H4 (cell line): ENCODE data around the gene C4orf46. TPM values are rescaled to one million over a fixed set of nuclear protein-coding genes. Genes with fewer than 3 reads are reported as not detected.
A peak's percentile ranks its signal among the peaks of the same experiment; 100 is the strongest.

ENCODE experiments used
- DNase-seq: peaks from one replicate; pipeline ENCODE4 v3.0.0-alpha.2; 2015; ENCODE audit warnings: low spot score
- total RNA-seq: library from RNA; depleted of rRNA; stranded (reverse); fragments of >200 nt; shearing (Covaris generic); gene quantifications from 2 replicates; pipeline ENCODE4 v1.2.3, GENCODE V29; 2014; rRNA removed

The C4orf46 gene
- total RNA-seq, 1 experiment from 2014 or later = 29.8 TPM

DNA sequence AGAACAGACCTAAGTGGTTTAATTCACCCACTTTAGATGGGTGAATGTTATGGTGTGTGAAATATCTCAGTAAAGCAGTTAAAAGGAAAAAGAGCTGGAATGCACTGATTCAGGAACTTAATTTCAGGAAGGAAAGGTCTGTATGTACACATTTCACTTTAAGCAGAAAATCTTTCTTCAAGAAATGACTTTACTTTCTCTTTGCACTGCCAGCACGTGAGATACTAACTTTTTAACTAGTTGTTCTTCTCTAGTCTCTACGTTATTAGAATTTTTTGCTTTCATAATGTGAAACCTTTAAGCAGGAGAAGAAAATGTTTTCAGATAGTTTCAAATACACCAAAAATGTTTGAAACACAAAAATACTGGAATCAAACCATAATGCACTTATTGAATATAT lies 18.8 kb downstream of the C4orf46 start:
- no peak for DNase-seq

DNA sequence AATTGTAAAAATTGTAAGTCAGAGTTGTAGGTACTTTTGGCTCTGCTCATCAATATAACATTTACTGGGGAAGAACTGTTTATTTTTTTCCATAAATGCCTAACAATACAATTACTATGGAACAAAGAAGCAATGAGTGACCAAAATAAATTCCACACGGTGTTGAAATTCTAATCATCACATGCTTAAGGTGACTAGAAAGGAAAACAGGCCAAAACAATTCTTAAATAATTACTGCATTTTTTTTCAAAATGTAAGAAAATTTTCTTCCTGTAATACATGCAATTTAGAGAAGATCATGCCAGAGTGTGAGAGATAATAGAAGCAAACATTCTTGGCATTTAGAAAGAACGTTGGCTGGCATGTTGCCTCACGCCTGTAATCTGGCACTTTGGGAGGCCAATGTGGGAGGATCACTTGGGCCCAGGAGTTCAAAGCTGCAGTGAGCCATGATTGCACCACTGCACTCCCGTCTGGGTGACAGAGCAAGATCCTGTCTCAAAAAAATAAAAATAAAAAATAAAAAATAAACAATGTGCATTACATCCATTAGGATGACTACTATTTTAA lies 22.5 kb downstream of the C4orf46 start:
- no peak for DNase-seq

DNA sequence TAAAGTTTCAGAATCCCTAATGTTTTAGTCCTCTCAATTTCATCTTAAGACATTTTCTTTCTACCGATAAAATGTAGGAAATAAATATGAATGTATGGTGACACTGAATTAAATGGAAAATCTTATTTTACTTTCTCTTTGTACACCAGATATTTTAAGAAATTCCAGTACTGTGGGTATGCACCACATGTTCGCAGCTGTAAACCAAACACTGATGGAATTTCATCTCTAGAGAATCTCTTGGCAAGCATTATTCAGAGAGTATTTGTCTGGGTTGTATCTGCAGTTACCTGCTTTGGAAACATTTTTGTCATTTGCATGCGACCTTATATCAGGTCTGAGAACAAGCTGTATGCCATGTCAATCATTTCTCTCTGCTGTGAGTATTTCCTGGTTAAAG lies 26.9 kb downstream of the C4orf46 start:
- no peak for DNase-seq

DNA sequence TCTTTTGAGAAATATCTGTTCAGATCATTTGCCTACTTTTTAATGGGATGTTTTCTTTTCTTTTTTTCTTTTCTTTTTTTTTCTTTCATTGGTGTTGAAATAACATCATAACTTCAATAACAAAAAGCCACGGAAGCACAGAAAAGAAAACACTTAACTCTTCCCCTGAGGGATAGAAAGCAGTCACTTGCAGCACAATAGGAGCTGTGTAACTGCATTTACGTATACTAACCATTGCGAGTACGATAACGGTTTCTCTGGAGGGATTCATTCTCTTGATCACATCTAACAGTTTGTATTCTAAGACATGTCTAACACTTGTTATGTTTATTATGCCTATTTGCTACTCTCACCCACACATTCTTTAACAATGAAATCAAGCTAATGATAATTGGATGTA lies 27.3 kb downstream of the C4orf46 start:
- no peak for DNase-seq

DNA sequence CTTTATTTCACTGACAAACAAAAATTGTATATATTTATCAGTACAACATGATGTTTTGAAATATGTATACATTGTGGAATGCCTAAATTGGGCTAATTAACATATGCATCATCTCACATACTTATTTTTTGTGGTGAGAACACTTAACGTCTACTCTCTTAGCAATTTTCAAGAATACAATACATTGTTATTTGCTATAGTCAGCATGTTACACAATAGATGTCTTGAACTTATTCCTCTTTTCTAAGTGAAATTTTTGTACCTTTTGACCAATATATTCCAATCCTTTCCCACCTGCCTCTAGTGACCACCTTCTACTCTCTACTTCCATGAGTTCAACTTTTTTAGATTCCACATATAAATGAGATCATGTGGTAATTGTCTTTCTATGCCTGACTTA lies 35.1 kb downstream of the C4orf46 start:
- DNase-seq = no peak

DNA sequence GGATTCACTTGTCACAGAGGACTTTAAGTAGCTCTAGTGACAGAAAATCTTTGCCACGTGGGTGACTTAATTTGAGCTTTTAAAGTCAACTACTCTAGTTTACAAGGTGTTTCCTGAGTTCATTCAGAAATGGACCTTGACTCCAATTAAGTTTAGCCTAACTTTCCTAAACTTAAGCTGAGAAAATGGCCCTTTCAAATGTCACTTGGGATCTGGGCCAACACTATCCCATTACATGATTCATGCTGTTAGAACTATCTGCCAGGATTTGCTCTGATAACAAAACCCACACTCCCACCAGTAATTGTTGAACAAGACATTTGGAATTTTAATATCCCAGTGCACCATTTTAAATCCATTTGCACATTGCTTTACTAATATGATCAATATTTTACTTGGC lies 40.8 kb downstream of the C4orf46 start:
- peak; percentile 28 for DNase-seq

DNA sequence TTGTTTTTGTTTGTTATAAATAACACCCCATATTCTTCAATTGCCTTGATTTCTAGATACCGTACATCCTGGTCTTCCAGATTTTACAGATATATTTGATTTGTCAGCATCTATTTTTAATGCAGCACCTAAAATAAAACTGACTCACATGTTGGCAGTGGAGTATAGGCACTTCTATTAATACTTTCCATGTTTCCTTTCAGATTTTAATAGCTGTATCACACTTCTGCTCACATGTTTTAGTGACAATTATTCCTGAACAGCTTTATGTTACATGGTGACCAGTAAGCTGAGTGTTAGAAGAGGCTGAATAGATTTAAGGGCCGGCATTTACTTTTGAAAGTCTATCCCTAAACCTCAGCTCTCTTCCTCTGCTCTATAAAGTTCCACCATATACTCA lies 46.1 kb downstream of the C4orf46 start:
- DNase-seq = no peak

DNA sequence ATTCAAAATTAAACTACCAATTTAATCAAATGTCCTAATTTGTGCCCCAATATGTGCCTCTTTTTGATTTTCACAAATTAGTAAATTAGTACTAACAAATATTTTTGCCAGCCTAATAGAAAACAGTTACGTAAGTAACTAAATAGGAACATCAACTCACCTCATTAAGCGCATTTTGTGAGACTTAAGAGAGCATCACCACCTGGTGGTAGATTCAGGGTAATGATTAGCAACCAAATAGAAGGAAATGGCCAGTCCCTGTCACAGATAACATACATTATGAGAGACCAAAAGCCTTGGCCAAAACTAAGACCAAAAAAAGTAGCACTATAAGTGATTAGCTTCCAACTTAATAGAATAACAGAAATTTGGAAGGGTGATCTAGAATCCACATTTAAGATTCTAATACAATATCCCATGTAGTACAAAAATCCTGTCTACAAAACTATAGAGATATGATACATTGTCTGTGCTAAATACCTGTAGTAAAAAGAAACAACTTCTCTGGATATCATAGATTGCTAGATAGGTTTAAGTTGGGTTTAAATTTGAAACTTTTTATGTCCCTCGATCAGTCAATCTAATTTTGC lies 46.7 kb downstream of the C4orf46 start:
- peak; percentile 61 for DNase-seq

DNA sequence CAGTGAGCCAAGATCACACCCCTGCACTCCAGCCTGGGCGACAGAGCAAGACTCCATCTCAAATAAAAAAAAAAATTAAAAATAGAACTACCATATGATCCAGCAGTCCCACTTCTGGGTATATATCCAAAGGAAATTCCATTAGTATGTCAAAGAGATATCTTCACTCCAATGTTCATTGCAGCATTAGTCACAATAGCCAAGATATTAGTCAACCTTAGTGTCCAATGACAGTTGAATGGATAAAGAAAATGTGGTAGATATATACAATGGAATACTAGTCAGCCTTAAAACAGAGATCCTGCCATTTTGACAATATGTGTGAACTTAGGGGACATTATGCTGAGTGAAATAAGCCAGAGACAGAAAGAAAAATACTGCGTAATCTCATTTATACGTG lies 49.4 kb downstream of the C4orf46 start:
- DNase-seq = no peak

DNA sequence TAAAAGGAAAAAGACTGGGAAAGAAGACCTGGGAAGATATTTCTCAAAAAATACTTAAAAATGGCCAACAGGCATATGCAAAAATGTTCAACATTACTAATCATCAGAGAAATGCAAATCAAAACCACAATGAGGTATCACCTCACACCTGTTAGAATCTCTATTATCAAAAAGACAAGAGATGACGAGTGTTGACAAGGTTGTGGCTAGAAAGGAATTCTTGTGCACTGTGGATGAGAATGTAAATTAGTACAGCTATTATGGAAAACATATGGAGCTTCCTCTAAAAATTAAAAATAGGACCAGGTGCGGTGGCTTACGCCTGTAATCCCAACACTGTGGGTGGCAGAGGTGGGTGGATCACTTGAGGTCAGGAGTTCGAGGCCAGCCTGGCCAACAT lies 50.0 kb downstream of the C4orf46 start:
- DNase-seq = no peak

DNA sequence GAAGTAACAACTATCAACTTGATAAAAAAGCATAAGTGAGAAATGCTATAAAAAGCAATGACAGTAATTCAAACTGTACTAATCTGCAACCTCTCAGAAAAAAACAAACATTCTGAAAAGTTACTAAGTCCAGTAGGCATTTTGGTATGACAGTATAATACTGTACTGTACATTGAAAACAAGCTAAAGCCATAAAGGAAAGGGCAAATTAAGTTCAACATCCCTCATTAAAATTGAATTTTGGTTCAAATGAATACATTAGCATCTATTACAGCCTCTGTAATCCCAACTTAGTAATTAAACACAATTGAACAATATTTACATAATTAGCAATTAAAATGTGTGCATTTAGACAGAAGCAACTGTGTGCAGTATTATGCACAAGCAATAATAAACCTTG lies 53.7 kb downstream of the C4orf46 start:
- no peak for DNase-seq

Other genes with a start within 250 kb of the C4orf46 start
- not detected in 2 replicates for gene RXFP1, start 150.0 kb downstream of the C4orf46 start, total RNA-seq
- 18.5 and 18.7 TPM in 2 replicates for gene ETFDH, start 409 bp upstream of the C4orf46 start, total RNA-seq
- gene PPID, start 51.5 kb upstream of the C4orf46 start, total RNA-seq = 39.7 and 41.6 TPM in 2 replicates
- gene FNIP2, start 97.1 kb upstream of the C4orf46 start, total RNA-seq = 5.2 and 5.7 TPM in 2 replicates